Measurements from ENCODE around the gene NRXN2. TPM values are rescaled to one million over a fixed set of nuclear protein-coding genes. Genes with fewer than 3 reads are reported as not detected.

The NRXN2 gene
- total RNA-seq, 1 donor from 2014 or later = 9.8 TPM

DNA sequence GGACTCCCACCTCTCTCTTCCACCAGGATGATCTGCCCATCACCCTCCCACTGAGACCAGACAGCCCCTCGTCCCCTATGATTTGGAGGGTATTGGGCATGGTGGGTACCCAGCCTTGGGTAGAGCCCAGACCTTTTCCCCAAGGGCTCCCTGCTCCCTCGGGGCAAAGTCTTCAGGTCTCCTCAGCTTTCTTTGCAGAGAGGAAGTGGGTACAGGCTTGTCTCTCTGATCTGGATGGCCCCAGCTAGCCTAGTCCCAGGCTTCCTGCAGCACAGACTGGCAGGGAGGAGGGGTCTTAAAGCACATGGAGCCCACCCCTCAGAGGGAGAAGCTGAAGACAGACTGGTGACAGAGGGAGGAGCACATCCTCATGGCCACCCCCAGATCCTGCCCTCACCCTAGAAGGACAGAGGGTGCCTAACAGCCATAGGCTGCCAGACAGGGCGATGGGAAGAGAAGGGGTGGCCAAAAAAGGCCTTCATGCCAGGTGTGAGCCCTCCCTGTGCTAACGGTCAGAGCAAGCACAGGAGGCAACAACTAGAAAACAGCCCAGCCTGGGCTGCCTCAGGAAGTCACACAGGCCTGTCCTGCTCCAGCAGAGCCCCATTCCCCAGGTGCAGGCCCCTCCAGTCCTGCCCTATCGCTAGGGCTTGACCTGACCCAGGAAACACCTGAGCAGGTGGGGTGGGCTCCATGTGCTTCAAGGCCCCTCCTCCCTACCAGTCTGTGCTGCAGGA, 101.5 kb downstream of the NRXN2 start:
- no peaks in the 10 kb centered on the region for H3K9me3 Mint-ChIP-seq
- H3K27me3 Mint-ChIP-seq (ENCODE audit: low read depth) = peaks cover 1% of the 10 kb centered on the region
- peaks cover 24% of the 10 kb centered on the region for H3K4me1 Mint-ChIP-seq
- no peaks in the 10 kb centered on the region for H3K36me3 Mint-ChIP-seq
- no peak for DNase-seq (ENCODE audit: low spot score in 2 of 2, unreplicated experiment in 2 of 2)
- H3K27ac Mint-ChIP-seq = no peak overlapping the region
- no peak for TF ChIP-seq CTCF (IDR thresholded peaks at IDR 0.05; ENCODE audit: unreplicated experiment)
- H3K4me3 Mint-ChIP-seq = no peak overlapping the region

DNA sequence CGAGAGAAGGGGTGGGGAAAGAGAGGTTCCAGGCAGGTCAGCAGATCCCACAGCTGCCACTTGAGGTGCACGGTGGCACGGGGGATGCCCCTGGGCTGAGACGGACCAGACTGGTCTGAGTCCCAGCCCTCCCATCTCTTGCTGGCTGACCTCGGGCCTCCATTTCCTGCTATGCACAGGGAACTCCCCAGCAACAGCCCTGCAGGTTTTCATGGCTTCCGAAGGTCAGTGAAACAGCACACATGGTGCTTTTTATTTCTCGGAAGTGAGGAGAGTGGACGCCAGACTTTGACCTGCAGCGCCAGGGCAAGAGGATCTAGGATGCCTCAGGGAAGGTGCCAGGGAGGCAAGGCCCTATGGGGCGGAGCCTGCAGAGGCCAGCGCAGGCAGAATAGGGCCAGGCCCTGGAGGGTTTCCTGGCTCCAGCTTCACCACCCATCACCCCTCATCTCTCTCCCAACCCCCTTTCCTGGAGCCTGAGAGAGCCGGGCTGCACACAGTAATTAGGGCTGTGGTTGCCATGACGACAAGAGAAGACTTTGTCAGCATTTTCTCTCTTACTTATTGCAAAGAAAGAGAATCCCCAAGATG, 102.5 kb downstream of the NRXN2 start:
- peaks cover 1% of the 10 kb centered on the region for H3K27me3 Mint-ChIP-seq (ENCODE audit: low read depth)
- TF ChIP-seq CTCF (IDR thresholded peaks at IDR 0.05; ENCODE audit: unreplicated experiment) = no peak
- peak in 1 of 2 experiments; percentile 47 for DNase-seq (ENCODE audit: low spot score in 2 of 2, unreplicated experiment in 2 of 2)
- H3K4me3 Mint-ChIP-seq = no peak overlapping the region
- H3K4me1 Mint-ChIP-seq = peaks cover 24% of the 10 kb centered on the region
- H3K9me3 Mint-ChIP-seq = no peaks in the 10 kb centered on the region
- H3K36me3 Mint-ChIP-seq = no peaks in the 10 kb centered on the region
- H3K27ac Mint-ChIP-seq = peak overlapping the region; percentile 88

DNA sequence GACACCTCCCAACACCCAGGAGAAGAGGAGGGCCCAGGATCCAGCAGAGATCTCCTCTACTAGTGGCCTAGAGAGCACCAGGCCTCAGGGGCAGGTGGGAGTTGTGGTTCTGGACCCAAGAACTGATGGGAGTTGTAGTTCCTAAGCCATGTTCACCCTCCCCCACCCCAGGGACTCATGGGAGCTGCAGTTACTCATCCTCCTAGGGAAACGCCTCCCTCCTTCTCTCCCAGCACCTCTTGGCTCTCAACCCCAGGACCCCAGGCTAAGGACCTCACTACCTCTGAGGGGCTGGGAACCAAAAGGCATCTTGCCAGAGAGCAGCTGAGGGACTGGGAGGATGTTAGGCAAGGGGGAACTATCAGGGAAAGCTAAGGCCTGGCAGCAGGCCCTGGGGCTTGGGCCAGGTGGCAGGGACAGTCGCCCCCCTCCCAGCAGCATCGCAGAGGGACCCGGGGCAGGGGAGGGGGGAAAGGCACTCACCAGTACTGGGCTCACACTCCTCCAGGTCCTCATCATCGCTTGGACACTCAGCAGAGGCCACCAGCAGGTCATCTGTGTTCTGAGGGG, 103.1 kb downstream of the NRXN2 start:
- DNase-seq (ENCODE audit: low spot score in 2 of 2, unreplicated experiment in 2 of 2) = peak in 1 of 2 experiments; percentile 46
- TF ChIP-seq CTCF (IDR thresholded peaks at IDR 0.05; ENCODE audit: unreplicated experiment) = no peak
- Mint-ChIP-seq H3K36me3 (no peaks in the 10 kb centered on the region), H3K9me3 (no peaks in the 10 kb centered on the region), H3K27me3 (ENCODE audit: low read depth) (peaks cover 1% of the 10 kb centered on the region), H3K4me1 (peaks cover 24% of the 10 kb centered on the region), H3K27ac (peak overlapping the region; percentile 88), H3K4me3 (peak overlapping the region; percentile 60)

- DNase-seq (ENCODE audit: low spot score in 2 of 2, unreplicated experiment in 2 of 2) = no peak
- Mint-ChIP-seq H3K27me3 (ENCODE audit: low read depth) (peaks cover 1% of the 10 kb centered on the region), H3K4me3 (peak overlapping the region; percentile 60), H3K27ac (peak overlapping the region; percentile 88), H3K9me3 (no peaks in the 10 kb centered on the region), H3K4me1 (peaks cover 24% of the 10 kb centered on the region), H3K36me3 (no peaks in the 10 kb centered on the region)
- no peak for TF ChIP-seq CTCF (IDR thresholded peaks at IDR 0.05; ENCODE audit: unreplicated experiment)
Measured at GRCh38 chr11:64619196-64619595, 103.8 kb downstream of the NRXN2 start.

- H3K4me3 Mint-ChIP-seq = no peak overlapping the region
- no peak for DNase-seq (ENCODE audit: low spot score in 2 of 2, unreplicated experiment in 2 of 2)
- H3K36me3 Mint-ChIP-seq = no peaks in the 10 kb centered on the region
- peaks cover 24% of the 10 kb centered on the region for H3K4me1 Mint-ChIP-seq
- H3K27me3 Mint-ChIP-seq (ENCODE audit: low read depth) = peaks cover 6% of the 10 kb centered on the region
- no peak for TF ChIP-seq CTCF (IDR thresholded peaks at IDR 0.05; ENCODE audit: unreplicated experiment)
- H3K27ac Mint-ChIP-seq = no peak overlapping the region
- H3K9me3 Mint-ChIP-seq = no peaks in the 10 kb centered on the region
Measured at GRCh38 chr11:64616817-64617216, 106.2 kb downstream of the NRXN2 start.
